ENCODE measurements around the gene AP4B1.

Gene AP4B1

GRCh38 chr1:113891631-113892220 is 12.9 kb downstream of the AP4B1 start:
- no peak for DNase-seq

- no peak for DNase-seq
These were observed 13.8 kb downstream of the AP4B1 start for GRCh38 chr1:113890816-113891215.

- no peak for DNase-seq
These were observed 17.0 kb downstream of the AP4B1 start, which contains the start of gene BCL2L15 for GRCh38 chr1:113887402-113888175. BCL2L15 (minus strand) TSS chr1:113887581; CDS start chr1:113887375, 206 bp downstream.

GRCh38 chr1:113886417-113887401 is 17.9 kb downstream of the AP4B1 start:
- DNase-seq: no peak

- no peak for DNase-seq
These were observed 22.9 kb downstream of the AP4B1 start for GRCh38 chr1:113881661-113882060.

GRCh38 chr1:113879739-113880038 is 24.9 kb downstream of the AP4B1 start:
- no peak for DNase-seq

- no peak for DNase-seq
These were observed 28.4 kb downstream of the AP4B1 start for GRCh38 chr1:113876176-113876575.

- DNase-seq: no peak
These were observed 28.9 kb downstream of the AP4B1 start for GRCh38 chr1:113875714-113876113.

- DNase-seq: no peak
These were observed 30.4 kb downstream of the AP4B1 start for GRCh38 chr1:113874012-113874879.

GRCh38 chr1:113872219-113872935 is 32.2 kb downstream of the AP4B1 start:
- no peak for DNase-seq

GRCh38 chr1:113871597-113872113 is 32.9 kb downstream of the AP4B1 start, which contains the start of gene PTPN22:
PTPN22 (minus strand) TSS chr1:113871712.
- DNase-seq: no peak

GRCh38 chr1:113870778-113871177 is 33.8 kb downstream of the AP4B1 start:
- no peak for DNase-seq

GRCh38 chr1:113868387-113869083 is 36.1 kb downstream of the AP4B1 start:
- no peak for DNase-seq

- DNase-seq: no peak
These were observed 43.0 kb downstream of the AP4B1 start for GRCh38 chr1:113861641-113862040.

- DNase-seq: no peak
These were observed 43.7 kb downstream of the AP4B1 start for GRCh38 chr1:113860891-113861290.

- no peak for DNase-seq
These were observed 45.0 kb downstream of the AP4B1 start for GRCh38 chr1:113859478-113860175.

- DNase-seq: no peak
These were observed 45.6 kb downstream of the AP4B1 start for GRCh38 chr1:113858982-113859381.

GRCh38 chr1:113858418-113858817 is 46.2 kb downstream of the AP4B1 start:
- DNase-seq: no peak

- no peak for DNase-seq
These were observed 46.8 kb downstream of the AP4B1 start for GRCh38 chr1:113857776-113858175.

- DNase-seq: no peak
These were observed 48.2 kb downstream of the AP4B1 start for GRCh38 chr1:113856401-113856790.

Data from SHP77 (cell line).